Right lung (tissue), 5 donors: ENCODE data around the gene CLEC20A. TPM values are rescaled to one million over a fixed set of nuclear protein-coding genes. Genes with fewer than 3 reads are reported as not detected.

ENCODE experiments used
- DNase-seq, 2 donors: peaks; one replicate each; pipeline ENCODE4 v3.0.0-alpha.2; 2013
- polyA plus RNA-seq, 5 donors: library from polyadenylated mRNA; unstranded; fragments of 120-200 nt; gene quantifications; one replicate each; pipeline versions ENCODE4 v1.2.1 to v1.2.3, GENCODE V29; 2013; ENCODE audit warnings: inconsistent platforms in 1 of 5, low replicate concordance in 1 of 5; ENCODE audit not compliant: insufficient read length in 5 of 5, insufficient read depth in 1 of 5

Gene CLEC20A
- polyA plus RNA-seq, 5 donors = 0.11 to 0.31 (median 0.18) TPM

- DNase-seq = no peak
Observed at GRCh38 chr1:178472531-178472930, 24.2 kb downstream of the CLEC20A start.

GRCh38 chr1:178470411-178470960 lies 26.3 kb downstream of the CLEC20A start:
- DNase-seq = no peak

GRCh38 chr1:178467837-178468236 lies 28.9 kb downstream of the CLEC20A start:
- DNase-seq = no peak

- no peak for DNase-seq
Observed at GRCh38 chr1:178465011-178465410, 31.8 kb downstream of the CLEC20A start.

DNA sequence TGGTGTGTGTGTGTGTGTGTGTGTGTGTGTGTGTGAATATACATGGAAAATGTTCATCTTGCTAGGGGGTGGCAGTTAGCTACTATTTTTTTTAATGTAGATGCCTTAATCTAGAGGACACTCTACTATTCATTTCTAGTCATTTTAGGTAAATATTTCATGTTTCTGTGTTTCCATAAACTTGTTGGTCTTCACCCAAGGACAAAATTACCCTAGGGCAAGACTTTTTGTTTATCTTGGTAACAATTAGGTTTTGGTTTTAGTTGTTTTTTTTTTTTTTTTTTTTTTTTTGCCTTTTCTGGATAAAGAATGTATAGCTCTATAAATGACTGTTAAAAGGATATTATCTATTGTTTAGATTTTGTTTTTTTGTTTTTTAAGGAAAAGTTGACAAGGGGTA lies 32.2 kb downstream of the CLEC20A start:
- DNase-seq = no peak

DNA sequence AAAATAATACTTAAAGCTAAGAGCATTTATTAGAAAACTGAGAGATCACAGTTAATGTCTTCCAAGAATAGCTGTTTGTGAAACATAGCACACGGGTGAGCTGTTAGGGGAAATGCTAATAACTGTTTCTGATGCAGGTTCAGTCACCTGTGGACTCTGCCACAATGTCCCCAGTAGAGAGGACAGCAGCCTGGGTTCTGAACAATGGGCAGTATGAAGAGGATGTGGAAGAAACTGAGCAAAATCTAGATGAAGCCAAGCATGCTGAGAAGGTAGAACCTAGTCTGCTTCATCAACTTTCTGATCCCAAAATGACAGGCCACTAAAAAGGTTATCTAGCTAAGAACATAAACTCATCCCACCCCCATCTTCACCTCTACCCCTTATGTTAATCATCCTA lies 32.6 kb downstream of the CLEC20A start:
- DNase-seq = no peak

- no peak for DNase-seq
Observed at GRCh38 chr1:178461701-178462100, 35.1 kb downstream of the CLEC20A start.

DNA sequence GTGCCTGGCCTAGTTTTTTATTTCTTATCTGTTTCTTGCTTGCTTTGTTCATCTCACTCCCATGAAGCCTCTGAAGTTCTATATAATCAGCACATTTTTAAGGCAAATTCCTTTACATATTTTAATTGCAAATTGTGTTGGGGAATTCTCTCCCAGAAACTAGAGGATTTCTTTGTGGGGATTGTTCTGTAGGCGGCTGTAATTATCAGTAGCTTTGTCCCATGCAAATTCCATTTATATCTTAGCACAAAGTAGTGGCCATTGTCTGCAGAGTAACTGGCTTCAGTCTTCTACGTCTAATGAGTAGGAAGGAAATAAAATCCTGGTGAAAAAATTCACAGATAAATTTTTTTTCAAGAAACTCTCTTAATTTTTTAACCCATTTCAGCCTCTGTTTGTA lies 35.7 kb downstream of the CLEC20A start:
- DNase-seq = no peak

- no peak for DNase-seq
Observed at GRCh38 chr1:178458203-178458602, 38.6 kb downstream of the CLEC20A start.

- DNase-seq = no peak
Observed at GRCh38 chr1:178457651-178458050, 39.1 kb downstream of the CLEC20A start.

- DNase-seq = no peak
Observed at GRCh38 chr1:178456472-178456871, 40.3 kb downstream of the CLEC20A start.

DNA sequence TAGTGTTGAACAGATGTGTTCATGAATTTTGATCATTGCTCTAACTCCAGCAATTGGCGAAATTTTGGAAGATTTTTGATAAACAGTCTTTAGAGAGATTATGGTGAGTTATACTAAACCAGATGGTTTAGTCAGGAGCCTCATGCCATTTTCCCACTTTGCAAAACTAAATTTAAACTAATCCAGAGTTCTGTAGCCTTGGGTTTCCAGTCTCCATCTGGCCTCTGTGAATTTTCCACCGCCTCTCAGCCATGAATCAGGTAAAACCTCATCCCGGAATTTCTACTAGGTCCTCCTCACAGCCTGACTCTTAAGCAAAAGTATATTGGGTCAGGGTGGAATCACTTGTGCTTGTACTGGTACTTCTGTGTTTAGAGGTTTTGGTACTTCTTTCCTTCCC lies 44.8 kb downstream of the CLEC20A start:
- DNase-seq = no peak

DNA sequence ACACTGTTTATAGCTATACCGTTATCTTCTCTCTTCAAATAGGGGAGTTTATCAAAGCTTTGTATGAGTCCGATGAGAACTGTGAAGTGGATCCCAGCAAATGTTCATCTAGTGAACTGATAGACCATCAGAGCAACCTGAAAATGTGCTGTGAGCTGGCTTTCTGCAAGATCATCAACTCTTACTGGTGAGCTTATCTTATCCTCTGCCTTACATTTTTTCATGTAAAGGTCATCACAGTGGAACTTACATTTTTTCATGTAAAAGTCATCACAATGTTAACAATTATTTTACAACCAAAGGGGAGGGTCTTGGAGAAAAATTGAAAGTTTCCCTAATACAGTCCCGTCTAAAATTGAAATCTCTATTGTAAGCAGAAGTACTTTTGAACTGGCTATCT lies 45.2 kb downstream of the CLEC20A start:
- no peak for DNase-seq

- no peak for DNase-seq
Observed at GRCh38 chr1:178450871-178451270, 45.9 kb downstream of the CLEC20A start.

DNA sequence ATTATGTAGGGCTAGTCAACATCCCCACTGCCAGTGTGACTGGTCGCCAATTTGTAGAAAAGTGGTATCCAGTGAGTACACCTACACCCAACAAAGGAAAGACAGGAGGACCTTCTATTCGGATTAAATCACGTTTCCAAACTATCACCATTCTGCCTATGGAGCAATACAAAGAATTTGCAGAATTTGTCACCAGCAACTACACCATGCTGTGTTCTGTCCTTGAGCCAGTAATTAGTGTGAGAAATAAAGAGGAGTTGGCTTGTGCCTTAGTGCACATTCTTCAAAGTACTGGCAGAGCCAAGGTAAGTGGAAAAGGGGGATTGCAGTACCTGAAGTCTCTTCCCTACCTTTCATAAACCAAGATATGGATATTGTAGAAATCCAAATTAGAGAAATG lies 53.8 kb downstream of the CLEC20A start:
- DNase-seq = no peak

DNA sequence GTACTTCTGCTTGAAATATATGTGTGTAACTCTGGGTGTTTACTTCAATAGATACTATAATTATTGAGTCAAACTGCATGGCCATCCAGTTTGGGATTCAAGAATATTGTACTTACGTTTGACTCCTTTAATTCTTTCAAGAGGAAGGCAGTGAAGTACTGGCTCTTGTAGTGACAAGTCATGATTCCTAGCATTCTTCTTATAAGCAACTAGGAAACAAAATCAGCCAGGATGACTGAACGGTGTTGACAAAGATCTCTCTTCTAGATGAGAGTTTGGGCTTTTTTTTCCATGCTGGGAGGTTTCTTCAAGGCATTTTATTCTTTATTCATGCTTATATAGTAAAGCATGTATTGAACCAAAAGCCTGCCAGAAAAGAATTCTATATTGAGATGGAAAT lies 58.3 kb downstream of the CLEC20A start:
- no peak for DNase-seq

DNA sequence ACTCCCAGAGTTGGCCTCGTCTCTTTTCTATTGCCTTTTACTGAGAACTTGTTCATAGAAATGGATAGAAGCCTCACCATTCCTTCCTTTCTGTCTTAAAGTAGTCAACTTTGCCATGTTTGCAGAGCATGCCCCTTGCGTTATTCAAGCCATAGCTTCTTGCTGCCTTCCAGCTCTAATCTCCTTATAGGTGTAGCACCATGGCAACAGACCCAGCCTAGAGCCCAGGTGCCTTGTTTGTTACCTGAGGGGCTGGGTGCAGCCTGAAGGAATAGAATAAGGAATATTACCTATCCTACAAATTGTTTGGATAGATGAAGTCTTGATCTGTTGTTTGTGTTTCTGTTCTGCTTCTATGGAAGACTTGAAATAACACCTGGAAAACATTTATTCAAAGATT lies 59.9 kb downstream of the CLEC20A start:
- no peak for DNase-seq

DNA sequence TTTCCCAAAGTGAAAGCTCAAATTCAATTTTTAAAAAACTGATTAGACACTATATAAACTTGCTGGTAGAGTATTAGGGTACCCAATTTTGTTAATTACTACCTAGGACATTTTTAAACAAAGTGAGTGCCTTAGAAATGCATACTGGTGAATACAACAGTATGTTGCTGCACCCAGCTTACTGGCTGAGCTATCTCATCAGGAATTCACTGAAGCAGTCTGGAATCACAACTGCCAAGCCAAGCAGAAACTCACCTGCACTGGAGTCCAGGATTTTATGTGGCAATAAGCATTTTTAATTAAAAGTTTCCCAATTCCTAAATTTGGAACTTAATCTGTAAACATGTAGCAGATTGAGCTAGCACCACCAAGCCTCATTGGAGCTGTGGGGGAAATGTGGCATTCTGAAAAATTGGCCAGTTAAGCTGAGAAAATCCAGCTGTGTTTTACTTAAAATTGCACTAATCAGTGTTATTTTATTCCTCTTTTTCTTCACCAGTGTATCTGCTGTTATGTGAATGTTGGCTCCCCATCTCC lies 61.8 kb downstream of the CLEC20A start:
- no peak for DNase-seq

DNA sequence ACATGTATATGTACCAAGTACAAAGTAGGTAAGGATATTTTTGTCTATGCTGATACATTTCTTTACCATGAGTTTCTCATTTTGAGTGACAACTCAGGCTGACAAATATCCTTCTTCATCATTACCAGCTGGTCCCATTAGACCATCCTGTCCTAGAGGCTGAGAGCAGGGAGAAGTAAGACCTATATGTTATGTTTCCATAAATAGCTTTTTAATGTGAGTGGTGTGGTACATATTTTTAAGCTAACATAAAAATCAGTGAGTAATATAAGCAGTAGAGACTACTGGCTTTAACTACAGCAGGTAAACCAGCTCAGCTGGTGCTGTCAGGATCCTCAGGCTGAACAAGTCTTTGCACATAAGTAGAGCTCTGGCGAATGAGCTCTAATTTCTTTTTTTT lies 62.4 kb downstream of the CLEC20A start:
- DNase-seq = no peak

Other genes starting within 250 kb of the CLEC20A start
- under 1 TPM; 0.19 to 0.53 (median 0.45) TPM for gene TEX35, start 16.1 kb upstream of the CLEC20A start, polyA plus RNA-seq
- 10 to 100 TPM; 12.9 to 22.4 (median 21.1) TPM for gene RALGPS2, start 228.3 kb upstream of the CLEC20A start, polyA plus RNA-seq